Neural crest cell (in vitro differentiated cells): ENCODE results near the gene TULP4. TPM values are rescaled to one million over a fixed set of nuclear protein-coding genes. Genes with fewer than 3 reads are reported as not detected.

ENCODE experiments used
- DNase-seq: peaks from one replicate; pipeline ENCODE4 v3.0.0; 2021; ENCODE audit warnings: low read depth, mixed read lengths, low spot score
- H3K27ac Mint-ChIP-seq: one replicate; pipeline ENCODE4 v1.8.0; 2021; ENCODE audit warnings: mild to moderate bottlenecking, mixed read lengths; ENCODE audit not compliant: unreplicated experiment
- H3K27me3 Mint-ChIP-seq: 2 replicates; pipeline ENCODE4 v1.8.0; 2021; ENCODE audit warnings: low read depth, mild to moderate bottlenecking, mixed read lengths
- H3K36me3 Mint-ChIP-seq: 2 replicates; pipeline ENCODE4 v1.8.0; 2021; ENCODE audit warnings: low read depth, mild to moderate bottlenecking, mixed read lengths
- H3K4me1 Mint-ChIP-seq: 2 replicates; pipeline ENCODE4 v1.8.0; 2021; ENCODE audit warnings: mixed read lengths
- H3K4me3 Mint-ChIP-seq: one replicate; pipeline ENCODE4 v1.8.0; 2021; ENCODE audit warnings: mild to moderate bottlenecking, mixed read lengths
- H3K9me3 Mint-ChIP-seq: 2 replicates; pipeline ENCODE4 v1.8.0; 2021; ENCODE audit warnings: mixed read lengths
- CTCF ChIP-seq: fragments of 200-600 bp; sonication (generic); conservative IDR thresholded peaks from 2 replicates; pipeline ENCODE4 v1.5.0; 2021; ENCODE audit warnings: antibody characterized with exemption, mild to moderate bottlenecking
- total RNA-seq: library from RNA; stranded (reverse); gene quantifications from 2 replicates; pipeline ENCODE4 v1.2.1, GENCODE V29; 2021

Gene TULP4
- total RNA-seq, 1 donor from 2014 or later, result 115 TPM

DNA sequence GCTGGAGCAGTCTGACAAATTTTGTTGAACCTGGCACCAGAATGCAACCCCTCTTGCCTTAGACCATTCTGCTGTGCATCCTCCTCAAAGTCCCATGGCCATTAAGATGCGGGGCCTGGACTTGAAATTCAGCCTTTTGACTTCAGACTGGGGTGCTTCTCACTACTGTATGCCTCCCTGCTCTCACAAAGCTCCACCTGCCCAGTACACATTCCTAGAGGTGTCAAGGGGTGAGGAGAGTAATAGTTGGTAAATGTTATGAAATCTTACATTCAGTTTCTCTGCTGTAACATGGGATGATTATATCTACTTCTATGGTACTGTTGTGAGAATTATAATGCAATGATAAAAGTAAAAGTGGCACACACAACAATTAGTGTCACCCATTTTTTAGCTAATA is 70.8 kb downstream of the TULP4 start:
- Mint-ChIP-seq H3K4me1 (peaks cover 5% of the 10 kb centered on the region), H3K27me3 (no peaks in the 10 kb centered on the region), H3K9me3 (no peaks in the 10 kb centered on the region), H3K4me3 (no peak overlapping the region), H3K27ac (no peak overlapping the region), H3K36me3 (peaks cover 2% of the 10 kb centered on the region)
- no peak for TF ChIP-seq CTCF
- DNase-seq, result no peak

- TF ChIP-seq CTCF, result no peak
- H3K9me3 Mint-ChIP-seq, result no peaks in the 10 kb centered on the region
- peaks cover 5% of the 10 kb centered on the region for H3K4me1 Mint-ChIP-seq
- peaks cover 2% of the 10 kb centered on the region for H3K36me3 Mint-ChIP-seq
- DNase-seq, result no peak
- H3K4me3 Mint-ChIP-seq, result no peak overlapping the region
- peak overlapping the region; percentile 19 for H3K27ac Mint-ChIP-seq
- H3K27me3 Mint-ChIP-seq, result no peaks in the 10 kb centered on the region
These were observed 71.3 kb downstream of the TULP4 start for GRCh38 chr6:158383542-158383941.

DNA sequence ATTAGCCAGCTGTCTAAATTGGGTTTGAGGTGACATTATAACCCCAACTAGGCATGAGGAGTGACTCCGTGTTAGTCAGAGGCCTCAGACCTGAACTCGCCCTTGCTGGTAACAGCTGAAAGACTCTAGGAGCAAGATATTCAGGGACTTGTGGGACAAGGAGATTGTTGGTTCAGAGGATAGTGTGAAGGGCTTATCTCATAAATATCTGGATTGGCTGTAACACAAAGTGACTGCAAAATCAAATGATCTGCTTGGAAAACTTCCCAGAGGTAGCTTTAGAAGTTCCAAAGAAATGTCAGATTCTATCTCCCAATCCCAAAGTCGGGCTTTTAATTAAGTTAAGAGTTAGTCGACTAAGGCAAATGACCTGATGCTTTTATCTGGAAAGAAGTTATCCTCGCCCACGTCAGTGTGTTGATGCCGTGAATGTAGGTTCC is 72.4 kb downstream of the TULP4 start:
- TF ChIP-seq CTCF, result no peak
- H3K27ac Mint-ChIP-seq, result no peak overlapping the region

GRCh38 chr6:158387036-158387435 is 74.8 kb downstream of the TULP4 start:
- Mint-ChIP-seq H3K36me3 (peaks cover 15% of the 10 kb centered on the region), H3K4me1 (no peaks in the 10 kb centered on the region), H3K4me3 (no peak overlapping the region), H3K27ac (no peak overlapping the region), H3K27me3 (no peaks in the 10 kb centered on the region), H3K9me3 (peaks cover 3% of the 10 kb centered on the region)
- DNase-seq, result no peak
- peak; percentile 27 for TF ChIP-seq CTCF

More for the DNA sequence above, 72.4 kb downstream of the TULP4 start:
- Mint-ChIP-seq H3K9me3 (no peaks in the 10 kb centered on the region), H3K4me1 (peaks cover 2% of the 10 kb centered on the region), H3K4me3 (no peak overlapping the region), H3K36me3 (peaks cover 2% of the 10 kb centered on the region), H3K27me3 (no peaks in the 10 kb centered on the region)
- no peak for DNase-seq

DNA sequence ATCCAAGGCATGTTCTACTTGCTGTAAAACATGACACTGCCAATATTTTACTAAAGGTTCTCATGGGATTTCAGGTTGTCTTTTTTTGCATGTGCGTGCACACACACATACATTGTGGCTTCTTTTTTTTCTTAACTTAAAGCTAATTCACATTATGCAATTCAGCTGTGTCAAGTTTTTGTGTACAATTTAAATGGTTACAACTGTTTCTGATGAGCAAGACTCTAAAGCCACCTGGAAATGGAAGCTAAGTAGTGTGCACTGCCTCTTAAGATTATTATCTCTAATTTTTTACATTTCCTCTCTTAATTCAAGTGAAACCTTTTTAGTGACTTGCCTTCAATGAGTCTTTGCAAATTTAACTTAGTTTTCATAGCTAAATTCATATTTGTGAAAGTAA is 75.3 kb downstream of the TULP4 start:
- Mint-ChIP-seq H3K9me3 (peaks cover 3% of the 10 kb centered on the region), H3K4me3 (no peak overlapping the region), H3K27ac (no peak overlapping the region), H3K36me3 (peaks cover 20% of the 10 kb centered on the region), H3K4me1 (no peaks in the 10 kb centered on the region), H3K27me3 (no peaks in the 10 kb centered on the region)
- TF ChIP-seq CTCF, result no peak
- DNase-seq, result no peak

DNA sequence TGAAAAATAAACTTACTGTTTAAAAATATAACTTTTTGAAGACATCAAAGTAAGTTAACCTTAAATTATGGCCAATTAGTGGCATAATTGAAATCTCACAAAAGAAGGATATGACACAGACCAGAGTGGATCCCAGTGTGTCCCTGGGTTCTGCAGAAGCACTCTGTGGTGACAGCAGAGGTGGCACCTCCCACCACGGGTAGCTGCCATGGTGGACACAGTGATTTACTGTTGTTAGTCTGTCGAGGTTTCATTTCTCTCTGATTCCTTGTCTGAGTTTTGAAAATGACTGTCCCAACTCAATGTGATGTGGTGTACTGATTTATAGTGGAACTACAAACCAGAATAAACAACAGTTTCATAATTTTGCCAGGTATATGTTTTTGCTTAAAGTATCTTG is 76.5 kb downstream of the TULP4 start:
- H3K4me1 Mint-ChIP-seq, result no peaks in the 10 kb centered on the region
- H3K9me3 Mint-ChIP-seq, result peaks cover 3% of the 10 kb centered on the region
- peaks cover 28% of the 10 kb centered on the region for H3K36me3 Mint-ChIP-seq
- no peak overlapping the region for H3K4me3 Mint-ChIP-seq
- no peak for DNase-seq
- H3K27me3 Mint-ChIP-seq, result no peaks in the 10 kb centered on the region
- no peak for TF ChIP-seq CTCF
- H3K27ac Mint-ChIP-seq, result no peak overlapping the region
